GM06990 (cell line): ENCODE measurements around the gene CBFA2T3.
A peak's percentile ranks its signal among the peaks of the same experiment; 100 is the strongest.

ENCODE experiments used
- DNase-seq: peaks from one replicate; pipeline ENCODE4 v3.0.0-alpha.2; 2011; ENCODE audit not compliant: insufficient read length; ENCODE audit errors: extremely low read depth
- H3K27me3 ChIP-seq: replicated peaks from 2 replicates; pipeline ENCODE4 v1.6.0; 2011; ENCODE audit warnings: low read length; ENCODE audit not compliant: control insufficient read depth, insufficient read depth
- H3K36me3 ChIP-seq: 2 replicates; pipeline ENCODE4 v1.5.1; 2011; ENCODE audit warnings: low read length; ENCODE audit not compliant: control insufficient read depth, insufficient read depth
- H3K4me3 ChIP-seq: replicated peaks from 2 replicates; pipeline ENCODE4 v1.5.1; 2011; ENCODE audit warnings: low read depth, mild to moderate bottlenecking, control low read depth, low read length
- TF ChIP-seq, protein P1 (sequence below): IDR thresholded peaks from 2 replicates; pipeline ENCODE4 v1.5.1; 2011; ENCODE audit warnings: low read length, control low read depth, mild to moderate bottlenecking, inconsistent platforms; ENCODE audit not compliant: insufficient read depth, poor library complexity, severe bottlenecking

CBFA2T3 gene

DNA sequence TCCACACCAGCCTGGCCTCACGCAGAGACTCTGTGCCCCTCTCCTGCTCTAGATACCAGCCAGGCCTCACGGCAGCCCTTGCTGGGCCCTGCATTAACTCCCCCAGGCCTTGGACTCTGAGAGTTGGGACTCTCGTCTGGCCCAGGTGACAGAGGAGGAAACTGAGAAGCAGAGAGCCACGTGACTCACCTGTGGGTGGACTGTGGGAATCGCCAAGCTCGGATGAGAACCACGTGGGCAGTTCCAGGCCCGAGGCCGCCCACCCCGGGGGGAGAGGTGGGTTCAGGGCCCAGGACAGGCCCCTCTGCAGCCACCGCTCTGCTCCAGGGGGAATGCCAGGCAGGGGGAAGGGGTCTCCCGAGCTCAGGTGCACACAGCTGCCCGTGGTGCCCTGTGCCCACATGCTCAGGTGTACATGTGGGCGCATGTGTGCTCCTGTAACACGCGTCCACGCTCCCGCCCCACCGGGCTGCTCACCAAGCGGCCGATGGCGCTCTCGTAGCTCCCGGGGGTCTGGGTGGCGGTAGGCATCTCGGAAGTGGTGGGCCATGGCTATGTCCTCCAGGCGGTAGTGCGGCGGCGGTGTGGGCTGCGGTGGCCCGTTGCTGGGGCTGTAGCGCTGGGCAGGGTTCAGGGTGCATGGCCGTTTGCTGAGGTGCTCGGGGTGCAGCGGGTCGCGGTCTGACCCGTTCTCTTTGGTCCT lies 92.3 kb downstream of the CBFA2T3 start:
- DNase-seq, result no peak
- H3K36me3 ChIP-seq, result peaks cover 54% of the 10 kb centered on the region
- H3K4me3 ChIP-seq, result no peak overlapping the region
- TF ChIP-seq, protein P1, sequence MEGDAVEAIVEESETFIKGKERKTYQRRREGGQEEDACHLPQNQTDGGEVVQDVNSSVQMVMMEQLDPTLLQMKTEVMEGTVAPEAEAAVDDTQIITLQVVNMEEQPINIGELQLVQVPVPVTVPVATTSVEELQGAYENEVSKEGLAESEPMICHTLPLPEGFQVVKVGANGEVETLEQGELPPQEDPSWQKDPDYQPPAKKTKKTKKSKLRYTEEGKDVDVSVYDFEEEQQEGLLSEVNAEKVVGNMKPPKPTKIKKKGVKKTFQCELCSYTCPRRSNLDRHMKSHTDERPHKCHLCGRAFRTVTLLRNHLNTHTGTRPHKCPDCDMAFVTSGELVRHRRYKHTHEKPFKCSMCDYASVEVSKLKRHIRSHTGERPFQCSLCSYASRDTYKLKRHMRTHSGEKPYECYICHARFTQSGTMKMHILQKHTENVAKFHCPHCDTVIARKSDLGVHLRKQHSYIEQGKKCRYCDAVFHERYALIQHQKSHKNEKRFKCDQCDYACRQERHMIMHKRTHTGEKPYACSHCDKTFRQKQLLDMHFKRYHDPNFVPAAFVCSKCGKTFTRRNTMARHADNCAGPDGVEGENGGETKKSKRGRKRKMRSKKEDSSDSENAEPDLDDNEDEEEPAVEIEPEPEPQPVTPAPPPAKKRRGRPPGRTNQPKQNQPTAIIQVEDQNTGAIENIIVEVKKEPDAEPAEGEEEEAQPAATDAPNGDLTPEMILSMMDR, result no peak
- no peaks in the 10 kb centered on the region for H3K27me3 ChIP-seq

DNA sequence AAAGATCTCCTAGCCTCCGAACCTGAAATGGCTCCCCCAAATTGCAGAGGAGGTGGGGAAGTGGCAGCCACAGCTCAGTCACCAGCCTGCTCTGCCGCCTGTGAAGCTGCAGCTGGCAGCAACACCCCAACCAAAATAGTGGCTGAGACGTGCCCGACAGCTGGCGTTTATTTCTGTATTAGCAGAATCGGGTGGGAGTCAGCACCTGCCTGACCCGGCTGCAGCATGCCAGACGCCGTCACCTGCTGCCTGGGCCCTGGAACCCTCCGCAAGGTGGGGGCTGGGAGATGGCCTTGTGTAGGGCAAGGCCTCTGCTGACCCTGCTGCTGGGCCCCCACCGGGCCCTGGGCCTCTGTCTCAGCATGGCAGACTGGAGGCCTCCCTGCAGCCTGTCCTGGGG lies 93.1 kb downstream of the CBFA2T3 start:
- Histone ChIP-seq H3K36me3 (peaks cover 61% of the 10 kb centered on the region), H3K4me3 (no peak overlapping the region), H3K27me3 (no peaks in the 10 kb centered on the region)
- DNase-seq, result no peak
- TF ChIP-seq, protein P1, result no peak

DNA sequence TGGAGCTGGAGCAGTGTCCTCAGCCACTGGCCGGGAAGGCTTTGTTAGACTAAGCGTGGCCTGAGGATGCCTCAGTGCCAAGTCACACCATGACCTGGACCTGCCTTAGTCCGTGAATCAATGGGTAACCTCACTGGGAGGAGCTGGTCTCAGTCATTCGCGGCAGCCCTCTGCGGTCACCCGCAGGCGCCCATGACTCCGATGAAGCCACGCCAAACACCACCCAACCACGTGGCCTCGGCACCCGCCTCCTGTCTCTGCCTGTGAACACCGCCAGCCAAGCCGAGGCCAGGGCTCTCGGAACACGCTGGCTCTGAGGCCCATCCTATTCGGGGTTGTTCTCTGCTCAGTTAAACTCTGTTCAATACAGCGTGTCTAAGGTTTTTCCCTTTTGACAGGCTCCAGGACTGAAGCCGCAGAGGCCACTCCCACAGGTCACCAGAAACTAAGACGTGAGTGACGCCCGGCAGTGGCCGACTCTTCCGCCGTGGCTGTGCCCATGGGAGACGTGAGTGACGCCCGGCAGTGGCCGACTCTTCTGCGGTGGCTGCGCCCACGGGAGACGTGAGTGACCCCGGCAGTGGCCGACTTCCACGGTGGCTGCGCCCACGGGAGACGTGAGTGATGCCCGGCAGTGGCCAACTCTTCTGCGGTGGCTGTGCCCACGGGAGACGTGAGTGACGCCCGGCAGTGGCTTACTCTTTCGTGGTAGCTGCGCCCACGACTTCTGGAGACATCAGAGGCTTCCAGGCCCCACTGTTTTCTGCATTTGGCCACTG lies 93.7 kb downstream of the CBFA2T3 start:
- TF ChIP-seq, protein P1, result no peak
- Histone ChIP-seq H3K4me3 (no peak overlapping the region), H3K27me3 (no peaks in the 10 kb centered on the region), H3K36me3 (peaks cover 64% of the 10 kb centered on the region)
- DNase-seq, result no peak

DNA sequence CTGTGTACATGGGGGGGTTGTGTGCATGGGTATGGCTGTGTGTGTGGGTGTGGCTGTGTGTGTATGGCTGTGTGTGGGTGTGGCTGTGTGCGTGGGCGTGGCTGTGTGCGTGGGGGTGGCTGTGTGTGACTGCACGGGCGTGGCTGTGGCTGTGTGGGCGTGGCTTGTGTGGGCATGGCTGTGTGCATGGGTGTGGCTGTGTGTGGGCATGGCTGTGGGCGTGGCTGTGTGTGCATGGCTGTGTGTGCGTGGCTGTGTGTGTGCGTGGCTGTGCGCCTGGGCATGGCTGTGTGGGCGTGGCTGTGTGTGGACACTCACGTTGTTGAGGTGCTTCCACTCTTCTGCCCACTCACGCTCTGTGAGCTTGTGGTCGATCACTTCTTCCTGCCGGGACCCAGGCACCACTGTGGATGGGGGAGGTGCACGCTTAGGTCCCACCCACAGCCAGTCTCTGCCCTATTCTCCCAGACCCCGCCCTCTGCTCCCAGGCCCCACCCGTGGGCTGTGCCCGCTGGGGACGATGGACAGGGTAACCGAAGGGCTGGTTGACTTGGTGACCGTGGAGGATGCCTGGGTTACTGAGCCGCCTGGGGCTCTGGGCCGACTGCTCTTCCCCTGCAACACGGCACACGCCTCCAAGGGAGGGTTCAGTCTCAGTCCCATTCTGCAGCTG lies 94.5 kb downstream of the CBFA2T3 start:
- Histone ChIP-seq H3K36me3 (peaks cover 65% of the 10 kb centered on the region), H3K4me3 (no peak overlapping the region), H3K27me3 (no peaks in the 10 kb centered on the region)
- DNase-seq, result peak; percentile 59
- TF ChIP-seq, protein P1, result no peak

DNA sequence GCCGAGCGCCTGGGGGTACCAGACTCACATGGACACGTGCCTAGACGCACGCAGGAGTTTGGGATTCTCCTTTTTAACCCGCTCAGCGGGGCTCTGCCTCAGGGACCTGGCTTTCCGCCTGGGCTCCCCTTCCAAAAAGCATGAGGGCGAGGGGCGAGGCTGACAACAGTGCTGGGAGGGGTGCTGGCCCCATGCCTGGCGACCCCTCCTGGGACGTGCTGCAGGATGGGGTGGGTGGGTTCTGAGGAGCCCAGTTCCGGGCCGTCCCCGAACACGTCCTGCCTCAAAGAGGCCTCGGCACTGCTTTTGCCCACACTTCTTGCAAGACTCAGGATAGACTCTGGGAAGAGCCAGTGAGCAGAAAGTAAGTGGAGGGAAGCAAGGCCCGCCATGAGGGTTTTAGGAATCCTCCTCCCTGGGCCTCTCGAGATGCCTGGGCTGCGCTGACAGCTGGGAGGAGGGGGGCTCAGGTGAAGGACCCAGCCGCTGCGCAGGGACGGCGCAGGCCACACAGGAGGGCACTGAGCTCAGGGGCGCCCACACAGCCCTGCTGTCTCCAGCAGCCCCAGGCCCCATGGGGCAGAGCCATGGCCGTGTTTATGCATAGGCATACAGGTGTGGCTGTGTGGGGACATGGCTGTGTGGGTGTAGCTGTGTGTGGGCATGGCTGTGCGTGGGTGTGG lies 95.2 kb downstream of the CBFA2T3 start:
- H3K36me3 ChIP-seq, result peaks cover 68% of the 10 kb centered on the region
- H3K27me3 ChIP-seq, result no peaks in the 10 kb centered on the region
- DNase-seq, result no peak
- TF ChIP-seq, protein P1, result no peak
- no peak overlapping the region for H3K4me3 ChIP-seq
